GM19351 (cell line): ENCODE data around the gene ZNF318.

Experiments used
- ATAC-seq: cut with Tn5 transposase; IDR thresholded peaks from one replicate; pipeline ENCODE4 v1.9.1; 2021; ENCODE audit warnings: mild to moderate bottlenecking, moderate library complexity; ENCODE audit not compliant: unreplicated experiment

Gene ZNF318

GRCh38 chr6:43302126-43302525 is 67.3 kb downstream of the ZNF318 start:
- ATAC-seq: no peak

GRCh38 chr6:43301081-43301870 is 68.2 kb downstream of the ZNF318 start:
- no peak for ATAC-seq

GRCh38 chr6:43299338-43300293 is 69.8 kb downstream of the ZNF318 start:
- no peak for ATAC-seq

GRCh38 chr6:43298565-43299337 is 70.7 kb downstream of the ZNF318 start:
- no peak for ATAC-seq

- no peak for ATAC-seq
Observed at GRCh38 chr6:43297644-43298564, 71.5 kb downstream of the ZNF318 start, which contains the start of gene SLC22A7. Gene SLC22A7, plus strand, starts transcription at chr6:43298260. Its CDS starts 99 bp downstream, at chr6:43298359.

GRCh38 chr6:43296780-43297497 is 72.5 kb downstream of the ZNF318 start:
- no peak for ATAC-seq

- no peak for ATAC-seq
Observed at GRCh38 chr6:43295456-43295855, 74.0 kb downstream of the ZNF318 start.

- no peak for ATAC-seq
Observed at GRCh38 chr6:43294536-43294935, 74.9 kb downstream of the ZNF318 start.

GRCh38 chr6:43293698-43294097 is 75.7 kb downstream of the ZNF318 start:
- ATAC-seq: no peak

- ATAC-seq: no peak
Observed at GRCh38 chr6:43292763-43293318, 76.6 kb downstream of the ZNF318 start.

- no peak for ATAC-seq
Observed at GRCh38 chr6:43292341-43292740, 77.1 kb downstream of the ZNF318 start.

- ATAC-seq: no peak
Observed at GRCh38 chr6:43291708-43292107, 77.7 kb downstream of the ZNF318 start.

GRCh38 chr6:43290905-43291355 is 78.5 kb downstream of the ZNF318 start:
- ATAC-seq: no peak

- no peak for ATAC-seq
Observed at GRCh38 chr6:43290339-43290904, 79.0 kb downstream of the ZNF318 start.

GRCh38 chr6:43287717-43288679 is 81.4 kb downstream of the ZNF318 start:
- ATAC-seq: no peak

GRCh38 chr6:43286980-43287716 is 82.3 kb downstream of the ZNF318 start:
- ATAC-seq: no peak
